ENCODE measurements around the gene RXRB.

GRCh38 chr6:33190504-33191107, 9.9 kb downstream of the RXRB start:
- no peak for TF ChIP-seq CTCF (IDR thresholded peaks at IDR 0.05; ENCODE audit: low read depth, low read length, poor library complexity, severe bottlenecking)
- TF ChIP-seq EZH2phosphoT487 (IDR thresholded peaks at IDR 0.05; ENCODE audit: borderline replicate concordance, low read length) = no peak
